Testis (tissue), 3 donors: ENCODE results near the gene DNAJA2. TPM values are rescaled to one million over a fixed set of nuclear protein-coding genes. Genes with fewer than 3 reads are reported as not detected.
"Not testable (repeated sequence)": the region's sequence is repeated elsewhere in the genome, so short reads cannot be mapped to it uniquely, and the experiment has no call there.

Experiments
- DNase-seq: peaks from one replicate; pipeline ENCODE4 v3.0.0-alpha.2; 2019
- H3K27ac ChIP-seq, 2 donors: fragments of 200-600 bp; sonication (generic); one replicate each; pipeline ENCODE4 v1.5.1; 2019
- H3K27me3 ChIP-seq: fragments of 200-600 bp; sonication (generic); one replicate; pipeline ENCODE4 v1.5.1; 2019
- H3K36me3 ChIP-seq: fragments of 200-600 bp; sonication (generic); one replicate; pipeline ENCODE4 v1.5.1; 2017; ENCODE audit warnings: low read depth; ENCODE audit errors: missing control alignments
- H3K4me1 ChIP-seq: fragments of 200-600 bp; sonication (generic); one replicate; pipeline ENCODE4 v1.5.1; 2019
- H3K4me3 ChIP-seq, 2 donors: fragments of 200-600 bp; sonication (generic); one replicate each; pipeline ENCODE4 v1.5.1; 2017 to 2019
- H3K9me3 ChIP-seq: fragments of 200-600 bp; sonication (generic); one replicate; pipeline ENCODE4 v1.5.1; 2017
- CTCF ChIP-seq, 3 experiments: fragments of 450-650 bp in 2 of 3; fragments of 200-600 bp in 1 of 3; sonication (generic) in 1 of 3; IDR thresholded peaks; one replicate each; pipeline ENCODE4 v1.5.1; 2016 to 2019; ENCODE audit warnings: antibody characterized with exemption in 3 of 3, mild to moderate bottlenecking in 2 of 3, moderate library complexity in 1 of 3
- POLR2A ChIP-seq: fragments of 450-650 bp; IDR thresholded peaks from one replicate; pipeline ENCODE4 v1.6.1; 2017; ENCODE audit warnings: antibody characterized with exemption, mild to moderate bottlenecking, moderate library complexity
- WGBS, 2 donors: methylation state at CpG; one replicate each; pipeline ENCODE4 v1.1.5; 2018; 5-methylcytosine and 5-hydroxymethylcytosine counted together
- intact Hi-C: fragments of 100-400 bp; cut with DNase I; formaldehyde crosslinking; loops from one replicate; pipeline ENCODE4 v1.15.1; 2023; ENCODE audit warnings: low total_unique reads
- polyA plus RNA-seq: library from polyadenylated mRNA; stranded (reverse); fragments of 350-450 nt; fragmentation: Illumina TruSeq; extraction: RNeasy Lipid Tissue Mini Kit (QIAGEN cat#74804); gene quantifications from one replicate; pipeline ENCODE4 v1.2.3, GENCODE V29; 2014; ENCODE audit warnings: low read depth, low replicate concordance; ENCODE audit not compliant: insufficient read depth
- total RNA-seq, 2 donors: library from RNA; depleted of rRNA; stranded (reverse); fragments of >200 nt; gene quantifications; one replicate each; pipeline ENCODE4 v1.2.3, GENCODE V29; 2016

DNAJA2 gene
- total and polyA plus RNA-seq, 3 donors from 2014 or later, result 51.5 to 94.5 (median 68.4) TPM

- Histone ChIP-seq H3K9me3 (no peaks in the 10 kb centered on the region), H3K27ac (no peak overlapping the region), H3K36me3 (no peaks in the 10 kb centered on the region), H3K4me1 (no peaks in the 10 kb centered on the region), H3K27me3 (no peaks in the 10 kb centered on the region), H3K4me3 (no peak overlapping the region)
- WGBS, 2 donors, result 86 to 94% methylated on average over 7 of the region's 7 CpGs
- intact Hi-C loops, result loop anchor here (10.0 kb wide), 1 partner anchor 1215 kb away; no protein-coding TSS in a partner anchor
- no peak for TF ChIP-seq POLR2A
- no peak for TF ChIP-seq CTCF (IDR thresholded peaks at IDR 0.05)
- no peak for DNase-seq
These were observed 24.1 kb downstream of the DNAJA2 start for GRCh38 chr16:46949241-46949892.

DNA sequence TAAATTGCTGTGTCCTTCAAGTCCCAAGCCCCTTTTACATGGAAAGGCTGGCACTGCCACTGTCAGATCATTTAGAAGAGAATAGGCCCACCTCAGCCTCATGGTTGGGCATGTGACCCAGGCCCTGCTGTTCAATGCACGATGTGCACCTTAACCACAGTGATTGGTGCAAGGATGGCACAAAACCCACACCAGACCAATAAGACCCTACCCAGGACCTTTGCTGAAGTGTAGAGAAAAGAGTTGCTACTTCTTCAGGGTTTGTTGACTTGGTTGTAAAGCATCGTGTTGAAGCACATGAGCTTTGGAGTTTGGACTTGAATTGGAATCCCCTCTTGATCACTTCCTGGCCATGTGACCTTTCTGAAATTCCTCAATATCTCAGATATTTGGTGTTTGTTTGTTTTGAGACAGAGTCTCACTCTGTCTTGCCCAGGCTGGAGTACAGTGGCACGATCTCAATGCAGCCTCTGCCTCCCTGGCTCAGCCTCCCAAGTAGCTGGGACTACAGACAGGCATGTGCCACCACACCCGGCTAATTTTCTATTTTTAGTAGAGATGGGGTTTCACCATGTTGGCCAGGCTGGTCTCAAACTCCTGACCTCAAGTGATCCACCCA lies 24.8 kb downstream of the DNAJA2 start:
- 82 to 88% methylated on average over 4 of the region's 4 CpGs for WGBS, 2 donors
- intact Hi-C loops, result loop anchor here (10.0 kb wide), 1 partner anchor 1216 kb away; no protein-coding TSS in a partner anchor
- H3K4me3 ChIP-seq, result no peak overlapping the region
- H3K27me3 ChIP-seq, result no peaks in the 10 kb centered on the region
- TF ChIP-seq CTCF (IDR thresholded peaks at IDR 0.05) (no peak), POLR2A (no peak)
- no peaks in the 10 kb centered on the region for H3K36me3 ChIP-seq
- no peaks in the 10 kb centered on the region for H3K9me3 ChIP-seq
- H3K27ac ChIP-seq, result no peak overlapping the region
- DNase-seq, result no peak
- H3K4me1 ChIP-seq, result no peaks in the 10 kb centered on the region

DNA sequence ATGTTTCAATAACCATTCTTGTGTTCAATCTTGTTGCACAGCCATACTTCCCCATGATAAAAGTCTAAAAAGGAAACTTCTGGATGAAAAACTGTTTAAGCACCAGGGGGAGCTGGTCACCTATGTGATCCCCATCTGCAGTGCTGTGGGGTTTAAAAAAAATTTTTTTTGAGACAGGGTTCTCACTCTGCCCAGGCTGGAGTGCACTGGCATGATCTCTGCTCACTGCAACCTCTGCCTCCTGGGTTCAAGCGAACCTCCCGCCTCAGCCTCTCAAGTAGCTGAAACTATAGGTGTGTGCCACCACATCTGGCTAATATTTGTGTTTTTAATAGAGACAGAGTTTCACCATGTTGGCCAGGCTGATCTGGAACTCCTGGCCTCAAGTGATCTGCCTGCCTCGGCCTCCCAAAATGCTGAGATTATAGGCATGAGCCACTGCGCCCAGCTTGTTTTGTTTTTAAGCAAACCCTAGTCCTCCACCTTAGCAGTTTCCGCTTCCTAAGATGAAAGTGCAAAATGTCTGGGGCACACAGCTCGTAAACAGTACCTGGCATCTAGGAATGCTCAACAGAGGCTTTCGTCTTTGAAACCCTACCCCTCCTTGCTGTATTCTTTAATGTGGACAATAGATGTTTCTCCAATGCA lies 25.4 kb downstream of the DNAJA2 start:
- Histone ChIP-seq H3K9me3 (no peaks in the 10 kb centered on the region), H3K27me3 (no peaks in the 10 kb centered on the region), H3K27ac (no peak overlapping the region), H3K4me1 (no peaks in the 10 kb centered on the region), H3K4me3 (no peak overlapping the region), H3K36me3 (no peaks in the 10 kb centered on the region)
- TF ChIP-seq CTCF (IDR thresholded peaks at IDR 0.05) (peak; percentile 36 to 43 (median 39)), POLR2A (no peak)
- DNase-seq, result no peak
- intact Hi-C loops, result loop anchor here (10.0 kb wide), 1 partner anchor 1217 kb away; no protein-coding TSS in a partner anchor
- 79 to 87% methylated on average over 7 of the region's 7 CpGs for WGBS, 2 donors

- intact Hi-C loops, result loop anchor here (10.0 kb wide), 1 partner anchor 1220 kb away; no protein-coding TSS in a partner anchor
- WGBS, 2 donors, result 88 to 95% methylated on average over 8 of the region's 8 CpGs
- not testable (repeated sequence) for H3K4me1 ChIP-seq, H3K36me3 ChIP-seq, H3K27me3 ChIP-seq, DNase-seq, H3K4me3 ChIP-seq, H3K27ac ChIP-seq, H3K9me3 ChIP-seq
These were observed 28.8 kb downstream of the DNAJA2 start for GRCh38 chr16:46944713-46945112.

GRCh38 chr16:46937536-46937935 lies 35.9 kb downstream of the DNAJA2 start:
- Histone ChIP-seq H3K27ac (no peak overlapping the region), H3K9me3 (no peaks in the 10 kb centered on the region)
- intact Hi-C loops, result no loop called here

More at GRCh38 chr16:46937536-46937935, 35.9 kb downstream of the DNAJA2 start:
- DNase-seq, result no peak
- no peak for TF ChIP-seq POLR2A
- TF ChIP-seq CTCF (IDR thresholded peaks at IDR 0.05), result no peak
- no peaks in the 10 kb centered on the region for H3K27me3 ChIP-seq
- H3K4me3 ChIP-seq, result no peak overlapping the region
- no peaks in the 10 kb centered on the region for H3K36me3 ChIP-seq
- H3K4me1 ChIP-seq, result no peaks in the 10 kb centered on the region
